DND-41 (cell line): ENCODE results near the gene CNDP2.

ENCODE experiments used
- ATAC-seq: fragments of 200-7000 bp; cut with Tn5 transposase; 3 replicates; pipeline ENCODE4 v1.9.1; 2021; ENCODE audit warnings: low read depth; ENCODE audit not compliant: insufficient read depth
- DNase-seq: peaks from one replicate; pipeline ENCODE4 v3.0.0-alpha.2; 2020
- H2AFZ ChIP-seq: 2 replicates; pipeline ENCODE4 v1.6.0; 2012; ENCODE audit warnings: low read depth, low read length
- H3K27ac ChIP-seq: 2 replicates; pipeline ENCODE4 v1.5.1; 2012; ENCODE audit warnings: low read length, inconsistent platforms
- H3K27me3 ChIP-seq: fragments of 200-600 bp; sonication (generic); 2 replicates; pipeline ENCODE4 v1.6.0; 2012; ENCODE audit warnings: low read length, mild to moderate bottlenecking, inconsistent platforms; ENCODE audit not compliant: insufficient read depth, poor library complexity
- H3K36me3 ChIP-seq: 2 replicates; pipeline ENCODE4 v1.5.1; 2012; ENCODE audit warnings: low read length, inconsistent platforms; ENCODE audit not compliant: insufficient read depth
- H3K4me1 ChIP-seq: 2 replicates; pipeline ENCODE4 v1.5.1; 2012; ENCODE audit warnings: mild to moderate bottlenecking, low read length; ENCODE audit not compliant: insufficient read depth
- H3K4me2 ChIP-seq: 2 replicates; pipeline ENCODE4 v1.6.0; 2012; ENCODE audit warnings: mild to moderate bottlenecking, moderate library complexity, low read length, inconsistent platforms; ENCODE audit not compliant: insufficient read depth
- H3K4me3 ChIP-seq, 2 experiments: fragments of 200-600 bp in 1 of 2; shearing (Covaris generic) in 1 of 2; 2 replicates each; pipeline ENCODE4 v1.5.1; 2012 to 2016; ENCODE audit warnings: inconsistent platforms in 2 of 2, low read length in 2 of 2, mild to moderate bottlenecking in 2 of 2, low read depth in 1 of 2, moderate library complexity in 1 of 2
- H3K79me2 ChIP-seq: 2 replicates; pipeline ENCODE4 v1.6.0; 2012; ENCODE audit warnings: low read length, inconsistent platforms; ENCODE audit not compliant: insufficient read depth
- H3K9ac ChIP-seq: 2 replicates; pipeline ENCODE4 v1.6.0; 2012; ENCODE audit warnings: low read depth, mild to moderate bottlenecking, inconsistent platforms, low read length, moderate library complexity
- H3K9me3 ChIP-seq: 2 replicates; pipeline ENCODE4 v1.5.1; 2012; ENCODE audit warnings: low read length, moderate library complexity, mild to moderate bottlenecking, inconsistent platforms; ENCODE audit not compliant: insufficient read depth, severe bottlenecking
- H4K20me1 ChIP-seq: 2 replicates; pipeline ENCODE4 v1.6.0; 2012; ENCODE audit warnings: low read length; ENCODE audit not compliant: insufficient read depth
- CTCF ChIP-seq: IDR thresholded peaks from 2 replicates; pipeline ENCODE4 v1.5.1; 2012; ENCODE audit warnings: borderline replicate concordance, low read length, moderate library complexity, mild to moderate bottlenecking; ENCODE audit not compliant: poor library complexity, severe bottlenecking; ENCODE audit errors: extremely low read depth
- EZH2 ChIP-seq: IDR thresholded peaks from 3 replicates; pipeline ENCODE4 v1.6.1; 2012; ENCODE audit warnings: borderline replicate concordance, low read depth, mild to moderate bottlenecking, moderate library complexity, low read length, inconsistent platforms; ENCODE audit not compliant: severe bottlenecking

Gene CNDP2

DNA sequence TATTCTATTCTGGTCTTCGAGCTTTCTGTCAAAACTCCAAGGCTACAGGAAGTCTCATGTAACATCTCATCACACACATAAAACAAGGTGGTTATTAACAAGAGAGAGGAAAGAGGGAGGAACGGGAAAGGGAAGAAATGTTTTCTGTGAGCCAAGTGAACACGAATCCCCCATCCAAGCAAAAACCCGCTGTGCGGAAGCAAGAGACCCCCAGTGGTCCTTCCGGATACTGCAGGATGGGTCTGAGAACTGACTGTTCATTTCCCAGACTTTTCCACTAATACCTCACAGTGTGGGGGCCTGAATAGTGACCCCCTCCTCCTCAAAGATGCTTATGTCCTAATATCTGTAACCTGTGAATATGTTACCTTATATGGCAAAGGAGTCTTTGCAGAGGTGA, 20.0 kb upstream of the CNDP2 start:
- DNase-seq (peak; percentile 15), ATAC-seq (no peak)
- Histone ChIP-seq H3K27ac (no peak overlapping the region), H3K9ac (no peak overlapping the region), H2AFZ (no peak overlapping the region), H3K4me2 (no peak overlapping the region), H3K4me1 (no peaks in the 10 kb centered on the region), H3K27me3 (peaks cover 11% of the 10 kb centered on the region), H3K79me2 (no peaks in the 10 kb centered on the region), H3K9me3 (no peaks in the 10 kb centered on the region), H3K36me3 (no peaks in the 10 kb centered on the region), H3K4me3 (no peak overlapping the region), H4K20me1 (no peaks in the 10 kb centered on the region)
- peak; percentile 58 for TF ChIP-seq CTCF
- no peak for TF ChIP-seq EZH2

DNA sequence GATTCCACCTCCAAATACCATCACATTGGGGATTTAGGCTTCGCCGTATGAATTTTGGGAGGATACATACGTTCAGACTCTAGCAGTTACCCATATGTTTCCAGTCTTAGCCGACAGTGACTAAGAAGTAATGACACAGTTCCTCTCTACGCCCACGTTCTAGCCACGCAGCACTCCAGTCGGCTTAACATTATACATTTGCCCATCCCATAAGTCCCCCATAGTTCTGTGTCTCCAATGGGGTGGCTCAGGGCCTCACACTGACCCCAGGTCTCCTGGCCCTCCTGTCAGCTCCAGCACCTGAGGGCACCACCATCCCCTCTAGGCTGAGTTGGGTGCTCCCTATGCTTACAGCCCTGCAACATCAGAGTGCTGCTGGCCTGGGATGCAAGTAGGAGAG, 18.4 kb upstream of the CNDP2 start:
- no peak for DNase-seq
- Histone ChIP-seq H4K20me1 (no peaks in the 10 kb centered on the region), H2AFZ (no peak overlapping the region), H3K4me3 (no peak overlapping the region), H3K79me2 (no peaks in the 10 kb centered on the region), H3K9me3 (no peaks in the 10 kb centered on the region), H3K27me3 (peaks cover 9% of the 10 kb centered on the region), H3K9ac (no peak overlapping the region), H3K27ac (no peak overlapping the region), H3K36me3 (no peaks in the 10 kb centered on the region), H3K4me1 (no peaks in the 10 kb centered on the region), H3K4me2 (no peak overlapping the region)
- TF ChIP-seq CTCF, result no peak
- no peak for TF ChIP-seq EZH2
- no peak for ATAC-seq

DNA sequence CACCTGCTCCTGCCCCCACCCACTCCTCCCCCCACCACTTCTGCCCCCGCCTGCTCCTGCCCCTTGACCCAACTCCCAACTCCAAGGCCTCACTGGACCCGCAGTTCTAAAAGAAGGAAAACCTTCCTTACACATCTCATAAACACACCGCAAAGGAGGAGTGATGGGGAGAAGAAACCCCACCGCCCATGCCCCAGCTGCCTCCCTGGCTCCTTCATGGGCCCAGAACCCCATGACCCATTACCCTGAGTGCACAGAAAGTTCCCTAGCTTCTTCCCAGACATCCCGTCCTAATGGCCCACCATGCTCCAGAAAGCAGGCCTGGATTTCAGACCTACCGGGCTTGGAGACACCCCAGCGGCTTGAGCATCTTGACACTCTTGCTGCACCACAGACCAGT, 17.8 kb upstream of the CNDP2 start:
- no peak overlapping the region for H2AFZ ChIP-seq

More for the DNA sequence above, 17.8 kb upstream of the CNDP2 start:
- no peak for TF ChIP-seq EZH2
- no peak for TF ChIP-seq CTCF
- Histone ChIP-seq H3K4me1 (no peaks in the 10 kb centered on the region), H3K36me3 (no peaks in the 10 kb centered on the region), H3K9ac (no peak overlapping the region), H4K20me1 (no peaks in the 10 kb centered on the region), H3K27ac (no peak overlapping the region), H3K4me2 (no peak overlapping the region), H3K4me3 (no peak overlapping the region), H3K9me3 (no peaks in the 10 kb centered on the region), H3K79me2 (no peaks in the 10 kb centered on the region), H3K27me3 (peaks cover 8% of the 10 kb centered on the region)
- ATAC-seq, result no peak
- DNase-seq, result no peak
